HG03457 (cell line): ENCODE data around the gene NFKBIZ.
"Not testable (repeated sequence)": the region's sequence is repeated elsewhere in the genome, so short reads cannot be mapped to it uniquely, and the experiment has no call there.

Experiments
- ATAC-seq: cut with Tn5 transposase; IDR thresholded peaks from one replicate; pipeline ENCODE4 v1.9.1; 2021; ENCODE audit warnings: moderate number of reproducible peaks; ENCODE audit not compliant: unreplicated experiment

NFKBIZ gene

GRCh38 chr3:101868534-101869464, 19.5 kb downstream of the NFKBIZ start:
- ATAC-seq: no peak

DNA sequence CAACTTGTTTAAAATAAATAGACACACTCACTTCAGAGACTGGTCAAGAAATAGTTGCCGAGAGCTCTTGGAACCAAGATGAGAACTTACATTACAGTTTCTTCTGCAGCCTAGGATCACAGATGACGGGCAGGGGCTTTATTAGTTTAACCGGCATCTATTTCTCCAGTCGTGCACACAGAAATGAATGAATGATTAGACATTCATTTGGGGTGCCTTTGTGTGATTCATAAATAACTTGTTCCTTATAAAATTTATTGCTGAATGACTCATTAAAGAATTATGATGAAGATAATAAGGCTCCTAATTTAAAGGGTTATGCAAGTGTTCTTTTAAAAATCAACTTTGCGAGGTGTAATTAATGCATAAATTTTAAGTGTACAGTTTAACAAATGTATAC, 20.8 kb downstream of the NFKBIZ start:
- no peak for ATAC-seq

GRCh38 chr3:101873619-101874018, 24.3 kb downstream of the NFKBIZ start:
- no peak for ATAC-seq

DNA sequence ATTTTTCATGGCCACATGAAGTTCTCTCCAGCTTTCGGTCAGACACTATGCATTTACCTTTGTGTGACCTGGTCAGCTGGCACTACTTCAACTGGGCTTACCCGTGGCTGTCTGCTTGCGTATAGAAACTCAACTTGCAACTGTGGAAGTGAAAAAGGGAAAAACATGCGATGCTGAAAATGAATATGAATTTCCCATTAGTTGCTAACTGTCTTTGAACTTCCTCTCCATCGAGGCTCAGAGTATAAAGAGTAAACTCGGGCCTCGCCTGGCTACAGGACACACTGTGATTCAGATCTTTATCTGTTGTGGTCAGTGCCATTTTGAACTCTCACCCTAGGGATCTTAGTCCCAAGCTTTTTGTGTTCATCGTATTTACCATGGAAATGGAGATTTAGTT, 26.8 kb downstream of the NFKBIZ start:
- no peak for ATAC-seq

DNA sequence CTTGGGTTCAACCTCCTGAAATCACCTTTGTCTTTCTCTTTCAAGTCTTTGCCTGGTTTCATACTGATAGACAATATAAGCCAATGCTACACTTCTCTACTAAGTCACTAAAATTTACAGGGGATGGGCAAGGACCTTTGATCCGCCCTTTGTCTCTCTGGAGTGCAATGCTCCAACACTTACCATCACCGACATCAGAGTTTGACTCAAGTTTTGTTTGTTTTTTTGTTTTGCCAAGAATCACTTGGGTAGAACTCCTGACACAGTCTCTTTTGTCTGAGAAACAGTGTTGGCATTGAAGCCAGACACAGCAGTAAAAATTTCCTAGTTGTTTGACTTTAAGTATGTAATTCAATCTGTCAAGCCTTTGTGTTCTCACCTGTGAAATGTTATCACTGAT, 29.3 kb downstream of the NFKBIZ start:
- no peak for ATAC-seq

DNA sequence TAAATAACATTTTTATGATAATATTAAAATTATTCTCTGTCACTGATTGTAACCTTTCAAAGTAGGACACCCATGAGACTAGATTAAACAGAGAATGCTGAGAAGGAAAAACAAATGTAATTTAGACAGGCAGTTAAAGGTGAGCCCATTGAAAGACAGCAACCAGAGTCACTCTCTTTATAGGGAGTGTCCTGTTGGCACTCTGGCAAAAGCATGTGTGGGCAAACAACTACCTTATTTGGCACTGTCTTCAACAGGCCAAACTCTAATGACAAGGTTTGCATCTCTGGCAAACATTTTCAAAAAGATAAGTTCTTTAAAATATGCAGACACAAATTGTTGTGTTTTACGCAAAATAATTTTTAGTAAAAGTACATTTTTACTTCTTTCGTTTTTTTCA, 29.8 kb downstream of the NFKBIZ start:
- no peak for ATAC-seq

DNA sequence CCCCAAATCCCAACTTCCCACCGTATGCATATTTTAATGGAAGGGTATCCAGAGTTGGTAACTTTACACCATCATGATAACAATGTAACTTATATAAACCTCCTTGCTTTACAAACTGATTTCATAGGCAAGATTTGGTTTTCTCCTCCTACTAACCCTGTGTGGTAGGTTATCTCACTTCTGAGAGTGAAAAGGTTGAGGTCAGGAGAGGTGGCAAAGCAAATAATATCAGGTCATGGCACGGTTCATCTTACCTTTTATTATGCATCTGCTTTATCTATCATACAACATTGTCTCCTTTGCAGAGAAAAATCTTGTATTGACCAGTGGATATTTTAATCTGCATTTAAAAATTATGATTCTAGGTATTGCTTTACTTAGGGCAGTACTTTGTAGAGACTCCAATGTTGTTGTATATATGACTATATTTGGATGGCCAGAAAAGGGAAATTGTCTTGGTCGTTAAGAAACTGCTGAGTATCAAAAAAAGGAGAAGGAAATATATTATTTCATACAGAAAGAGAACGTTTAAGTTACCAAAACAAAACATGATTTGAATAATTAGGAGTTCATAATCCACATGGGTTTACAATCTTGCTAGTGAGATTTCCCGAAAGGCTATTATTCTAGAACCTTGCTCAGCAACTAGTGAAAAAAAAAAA, 30.4 kb downstream of the NFKBIZ start:
- ATAC-seq: no peak

- no peak for ATAC-seq
Observed at GRCh38 chr3:101884776-101885175, 35.5 kb downstream of the NFKBIZ start.

DNA sequence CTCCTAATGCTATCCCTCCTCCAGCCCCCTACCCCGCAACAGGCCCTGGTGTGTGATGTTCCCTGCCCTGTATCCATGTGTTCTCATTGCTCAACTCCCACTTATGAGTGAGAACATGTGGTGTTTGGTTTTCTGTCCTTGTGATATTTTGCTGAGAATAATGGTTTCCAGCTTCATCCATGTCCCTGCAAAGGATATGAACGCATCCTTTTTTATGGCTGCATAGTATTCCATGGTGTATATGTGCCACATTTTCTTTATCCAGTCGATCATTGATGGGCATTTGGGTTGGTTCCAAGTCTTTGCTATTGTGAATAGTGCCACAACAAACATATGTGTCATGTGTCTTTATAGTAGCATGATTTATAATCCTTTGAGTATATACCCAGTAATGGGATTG, 36.3 kb downstream of the NFKBIZ start:
- ATAC-seq: not testable (repeated sequence)

DNA sequence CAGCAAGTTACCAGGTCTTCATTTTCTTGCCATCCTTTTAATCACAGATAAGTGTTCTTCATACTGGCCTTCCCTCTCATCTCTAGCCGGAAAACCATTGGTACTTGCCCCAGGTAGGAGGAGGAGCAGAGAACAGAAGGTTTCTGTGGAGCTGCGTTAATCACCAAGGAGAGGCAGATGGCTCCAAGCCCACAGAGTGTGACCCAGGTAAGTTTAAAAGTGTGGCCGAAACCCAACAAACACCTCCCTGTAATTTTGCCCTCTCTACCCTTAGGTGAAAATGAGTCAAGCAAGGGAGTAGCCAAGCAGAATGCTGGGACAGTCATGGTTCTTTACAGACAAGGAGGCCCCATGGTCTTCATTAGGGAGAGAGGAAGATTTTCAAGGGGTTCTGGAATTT, 37.3 kb downstream of the NFKBIZ start:
- no peak for ATAC-seq

- ATAC-seq: no peak
Observed at GRCh38 chr3:101888653-101889052, 39.3 kb downstream of the NFKBIZ start.

DNA sequence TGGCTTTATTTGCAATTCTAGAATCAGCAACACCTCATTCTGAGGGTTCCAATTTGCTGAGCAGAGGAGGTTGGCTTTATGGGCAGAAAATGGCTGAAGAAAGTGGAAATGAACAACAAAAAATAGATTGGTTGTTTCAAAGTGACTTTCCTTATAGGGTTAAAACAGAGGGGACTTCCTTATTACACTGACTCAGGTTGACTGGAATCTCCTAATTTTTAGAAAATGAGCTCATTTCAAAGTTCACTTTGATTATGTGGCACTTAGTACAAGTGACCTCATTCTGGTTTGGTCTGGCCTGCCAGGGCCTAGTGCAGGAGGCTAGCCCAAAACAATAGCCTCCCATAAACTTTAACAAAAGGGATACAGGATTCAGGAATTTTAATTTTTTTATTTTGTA, 41.4 kb downstream of the NFKBIZ start:
- peak; percentile 60 for ATAC-seq

GRCh38 chr3:101892648-101893047, 43.3 kb downstream of the NFKBIZ start:
- no peak for ATAC-seq

DNA sequence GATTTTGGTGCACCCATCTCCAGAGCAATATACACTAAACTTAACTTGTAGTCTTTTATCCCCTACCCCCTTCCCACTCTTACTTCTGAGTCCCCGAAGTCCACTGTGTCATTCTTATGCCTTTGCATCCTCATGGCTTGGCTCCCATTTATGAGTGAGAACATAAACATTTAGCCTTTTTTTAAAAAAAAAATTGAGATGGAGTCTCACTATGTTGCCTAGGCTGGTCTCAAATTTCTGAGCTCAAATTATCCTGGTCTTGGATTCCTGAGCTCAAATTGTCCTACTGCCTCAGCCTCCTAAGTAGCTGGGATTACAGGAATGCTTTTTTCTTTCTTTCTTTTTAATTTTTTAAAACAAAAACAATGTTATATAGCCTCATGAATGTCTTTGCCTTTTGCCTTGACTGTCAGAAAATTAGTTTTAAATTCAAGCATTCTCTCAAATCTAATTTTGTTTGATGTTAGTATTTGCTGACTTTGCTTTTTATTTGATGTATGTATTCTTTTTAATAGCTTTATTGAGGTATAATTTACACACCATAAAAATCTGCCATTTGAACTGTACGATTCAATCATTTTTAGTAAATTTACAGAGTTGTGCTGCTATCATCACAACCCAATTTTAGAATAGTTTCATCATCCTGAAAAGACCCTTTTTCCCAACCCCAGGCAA, 46.9 kb downstream of the NFKBIZ start:
- ATAC-seq: no peak

- no peak for ATAC-seq
Observed at GRCh38 chr3:101897013-101897412, 47.7 kb downstream of the NFKBIZ start.

- no peak for ATAC-seq
Observed at GRCh38 chr3:101898039-101898438, 48.7 kb downstream of the NFKBIZ start.

DNA sequence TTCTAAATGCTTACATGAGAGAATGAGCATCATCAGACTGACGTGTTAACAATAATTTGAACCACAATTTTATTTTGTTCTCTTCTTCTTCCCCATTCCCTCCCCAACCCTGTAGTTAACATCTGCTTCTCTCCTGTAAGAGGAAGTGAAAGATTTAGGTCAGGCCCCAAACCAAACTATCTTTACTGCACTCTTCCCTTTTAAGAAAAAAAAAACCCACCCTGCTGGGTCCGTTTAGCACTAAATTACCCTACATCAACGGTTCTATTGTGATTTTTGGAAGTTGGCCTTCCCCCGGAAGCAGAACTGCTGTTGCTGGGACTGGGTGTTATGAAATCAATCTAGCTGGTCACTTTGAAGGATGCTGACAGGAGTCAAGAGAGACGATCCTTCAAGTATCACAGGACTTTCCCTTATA, 49.4 kb downstream of the NFKBIZ start:
- ATAC-seq: peak; percentile 78

- no peak for ATAC-seq
Observed at GRCh38 chr3:101900316-101900715, 51.0 kb downstream of the NFKBIZ start.

DNA sequence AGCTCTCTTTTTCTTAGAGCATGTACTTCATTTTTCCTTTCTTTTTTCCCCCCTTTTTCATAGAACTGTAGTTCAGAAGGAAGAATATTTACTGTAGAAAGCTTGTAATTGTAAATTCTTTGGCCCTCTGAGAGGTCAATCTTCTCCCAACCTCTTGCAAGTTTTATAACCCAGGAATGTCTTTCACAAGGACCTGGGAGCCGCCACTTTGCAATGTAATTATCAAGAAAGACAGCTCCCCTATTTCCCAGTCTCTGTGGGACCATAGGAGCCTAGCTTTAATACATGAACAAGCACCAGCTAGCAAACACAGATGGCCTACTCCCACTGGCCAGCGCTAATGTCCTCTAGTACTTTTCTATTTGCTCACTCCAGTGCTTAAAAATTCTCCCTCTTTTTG, 51.4 kb downstream of the NFKBIZ start:
- ATAC-seq: no peak

DNA sequence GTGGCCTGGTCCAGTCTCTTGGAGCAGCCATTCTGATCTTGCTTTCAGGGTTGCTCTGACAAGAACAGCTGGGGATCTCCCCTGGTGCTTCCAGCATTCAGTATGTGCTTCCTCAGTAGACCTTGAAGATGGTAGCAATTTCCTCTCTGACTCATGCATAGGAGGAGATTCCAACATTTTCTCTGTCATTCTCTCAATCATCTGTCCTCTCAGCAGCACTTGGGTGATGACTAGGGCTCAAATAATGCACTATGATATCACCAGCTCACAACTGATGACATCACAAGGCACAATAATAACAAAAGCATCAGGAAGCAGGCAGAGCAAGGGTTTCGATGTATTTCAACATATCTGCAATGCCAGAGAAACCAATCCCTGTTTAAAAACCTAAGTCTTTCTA, 52.7 kb downstream of the NFKBIZ start:
- peak; percentile 56 for ATAC-seq

DNA sequence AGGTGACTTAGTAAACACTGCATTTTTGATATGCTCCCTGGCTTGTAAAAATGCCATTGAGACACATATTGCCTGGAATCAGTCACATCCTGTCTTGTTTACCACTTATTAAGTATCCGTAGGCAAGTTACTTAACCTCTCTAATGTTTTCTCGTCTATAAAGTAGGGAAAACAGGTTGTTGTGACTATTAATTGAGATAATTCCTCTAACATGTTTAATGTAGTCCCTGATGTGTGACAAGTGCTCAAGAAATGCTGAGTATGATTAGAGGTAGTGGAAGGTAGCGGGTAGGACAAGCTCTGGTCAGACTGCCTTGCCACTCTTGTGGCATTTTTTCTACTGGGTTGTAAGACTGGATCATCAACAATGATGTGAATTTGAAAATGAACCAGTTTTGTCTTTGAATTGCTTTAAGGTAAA, 54.1 kb downstream of the NFKBIZ start:
- no peak for ATAC-seq

GRCh38 chr3:101905573-101905972, 56.3 kb downstream of the NFKBIZ start:
- ATAC-seq: not testable (repeated sequence)
